Osteoblast (primary cell): ENCODE results near the gene IL17B. TPM values are rescaled to one million over a fixed set of nuclear protein-coding genes. Genes with fewer than 3 reads are reported as not detected.
"Not testable (repeated sequence)": the region's sequence is repeated elsewhere in the genome, so short reads cannot be mapped to it uniquely, and the experiment has no call there.

Experiments used
- DNase-seq: peaks from one replicate; pipeline ENCODE4 v3.0.0; 2011; ENCODE audit warnings: low spot score, mixed read lengths; ENCODE audit not compliant: insufficient read length; ENCODE audit errors: missing footprints
- H2AFZ ChIP-seq: 2 replicates; pipeline ENCODE4 v1.6.0; 2011; ENCODE audit warnings: mild to moderate bottlenecking, low read length
- H3K27ac ChIP-seq: 2 replicates; pipeline ENCODE4 v1.5.1; 2011; ENCODE audit warnings: mild to moderate bottlenecking, low read depth, low read length, moderate library complexity
- H3K27me3 ChIP-seq: 2 replicates; pipeline ENCODE4 v1.6.0; 2012; ENCODE audit warnings: mild to moderate bottlenecking, control low read depth, inconsistent platforms, low read length, moderate library complexity; ENCODE audit not compliant: insufficient read depth
- H3K36me3 ChIP-seq: 2 replicates; pipeline ENCODE4 v1.5.1; 2011; ENCODE audit warnings: mild to moderate bottlenecking, low read length, control low read depth, moderate library complexity; ENCODE audit not compliant: insufficient read depth
- H3K4me1 ChIP-seq: 2 replicates; pipeline ENCODE4 v1.5.1; 2011; ENCODE audit warnings: mild to moderate bottlenecking, low read length, control low read depth, moderate library complexity; ENCODE audit not compliant: insufficient read depth
- H3K4me2 ChIP-seq: 2 replicates; pipeline ENCODE4 v1.6.0; 2011; ENCODE audit warnings: mild to moderate bottlenecking, low read length; ENCODE audit not compliant: insufficient read depth
- H3K4me3 ChIP-seq: fragments of 200-600 bp; sonication (generic); 3 replicates; pipeline ENCODE4 v1.5.1; 2012; ENCODE audit warnings: mild to moderate bottlenecking, low read length, inconsistent platforms; ENCODE audit not compliant: insufficient read depth
- H3K79me2 ChIP-seq: 2 replicates; pipeline ENCODE4 v1.6.0; 2012; ENCODE audit warnings: mild to moderate bottlenecking, low read length, control low read depth, inconsistent platforms; ENCODE audit not compliant: insufficient read depth
- H3K9me3 ChIP-seq: 2 replicates; pipeline ENCODE4 v1.5.1; 2011; ENCODE audit warnings: low read depth, low read length, control low read depth
- H4K20me1 ChIP-seq: 2 replicates; pipeline ENCODE4 v1.6.0; 2012; ENCODE audit warnings: mild to moderate bottlenecking, low read length, control low read depth; ENCODE audit not compliant: insufficient read depth
- CTCF ChIP-seq: IDR thresholded peaks from 2 replicates; pipeline ENCODE4 v1.5.1; 2011; ENCODE audit warnings: mild to moderate bottlenecking, low read depth, low read length, moderate library complexity; ENCODE audit errors: extremely low read depth
- total RNA-seq: library from RNA; depleted of rRNA; stranded (reverse); fragments of >200 nt; gene quantifications from 2 replicates; pipeline ENCODE4 v1.2.3, GENCODE V29; 2012

The IL17B gene
- total RNA-seq, 1 donor: not detected

- Histone ChIP-seq H3K27me3 (no peaks in the 10 kb centered on the region), H2AFZ (no peak overlapping the region), H3K4me2 (no peak overlapping the region), H3K27ac (no peak overlapping the region), H3K4me1 (peaks cover 30% of the 10 kb centered on the region), H3K9me3 (no peaks in the 10 kb centered on the region), H3K4me3 (no peak overlapping the region), H4K20me1 (no peaks in the 10 kb centered on the region), H3K36me3 (no peaks in the 10 kb centered on the region), H3K79me2 (no peaks in the 10 kb centered on the region)
- DNase-seq: peak; percentile 14
- TF ChIP-seq CTCF: no peak
These were observed 12.4 kb upstream of the IL17B start for GRCh38 chr5:149391524-149391923.

- H3K4me2 ChIP-seq, H3K9me3 ChIP-seq, H4K20me1 ChIP-seq, H2AFZ ChIP-seq, H3K27ac ChIP-seq, H3K36me3 ChIP-seq, H3K4me3 ChIP-seq, H3K79me2 ChIP-seq, H3K27me3 ChIP-seq: not testable (repeated sequence)
- H3K4me1 ChIP-seq: peaks cover 30% of the 10 kb centered on the region
- peak; percentile 50 for DNase-seq
These were observed 12.0 kb upstream of the IL17B start for GRCh38 chr5:149391076-149391475.

- no peaks in the 10 kb centered on the region for H3K27me3 ChIP-seq
These were observed 10.7 kb upstream of the IL17B start for GRCh38 chr5:149389552-149390495.

GRCh38 chr5:149388498-149389190, 9.6 kb upstream of the IL17B start:
- H3K27ac ChIP-seq: peak overlapping the region; percentile 86
- no peaks in the 10 kb centered on the region for H3K27me3 ChIP-seq
- H3K36me3 ChIP-seq: no peaks in the 10 kb centered on the region
- no peaks in the 10 kb centered on the region for H3K9me3 ChIP-seq
- peak; percentile 71 for DNase-seq
- TF ChIP-seq CTCF: no peak
- H2AFZ ChIP-seq: no peak overlapping the region
- no peak overlapping the region for H3K4me3 ChIP-seq
- no peaks in the 10 kb centered on the region for H3K79me2 ChIP-seq
- H3K4me1 ChIP-seq: peaks cover 32% of the 10 kb centered on the region
- H3K4me2 ChIP-seq: peak overlapping the region; percentile 51
- no peaks in the 10 kb centered on the region for H4K20me1 ChIP-seq

More at GRCh38 chr5:149389552-149390495, 10.7 kb upstream of the IL17B start:
- no peak for TF ChIP-seq CTCF
- H3K4me2 ChIP-seq: no peak overlapping the region
- no peaks in the 10 kb centered on the region for H3K79me2 ChIP-seq
- no peak overlapping the region for H2AFZ ChIP-seq
- no peaks in the 10 kb centered on the region for H3K9me3 ChIP-seq
- peak; percentile 23 for DNase-seq
- H3K36me3 ChIP-seq: no peaks in the 10 kb centered on the region
- H3K4me1 ChIP-seq: peaks cover 30% of the 10 kb centered on the region
- no peak overlapping the region for H3K27ac ChIP-seq
- H4K20me1 ChIP-seq: no peaks in the 10 kb centered on the region
- H3K4me3 ChIP-seq: no peak overlapping the region
